Measurements from ENCODE around the gene REN. TPM values are rescaled to one million over a fixed set of nuclear protein-coding genes. Genes with fewer than 3 reads are reported as not detected.

Gene REN
- total RNA-seq, 1 donor from 2014 or later = not detected

GRCh38 chr1:204171751-204172178 lies 5.6 kb upstream of the REN start:
- H3K4me1 ChIP-seq (ENCODE audit: insufficient read depth, low read length) = peaks cover 13% of the 10 kb centered on the region
- TF ChIP-seq, protein P1, sequence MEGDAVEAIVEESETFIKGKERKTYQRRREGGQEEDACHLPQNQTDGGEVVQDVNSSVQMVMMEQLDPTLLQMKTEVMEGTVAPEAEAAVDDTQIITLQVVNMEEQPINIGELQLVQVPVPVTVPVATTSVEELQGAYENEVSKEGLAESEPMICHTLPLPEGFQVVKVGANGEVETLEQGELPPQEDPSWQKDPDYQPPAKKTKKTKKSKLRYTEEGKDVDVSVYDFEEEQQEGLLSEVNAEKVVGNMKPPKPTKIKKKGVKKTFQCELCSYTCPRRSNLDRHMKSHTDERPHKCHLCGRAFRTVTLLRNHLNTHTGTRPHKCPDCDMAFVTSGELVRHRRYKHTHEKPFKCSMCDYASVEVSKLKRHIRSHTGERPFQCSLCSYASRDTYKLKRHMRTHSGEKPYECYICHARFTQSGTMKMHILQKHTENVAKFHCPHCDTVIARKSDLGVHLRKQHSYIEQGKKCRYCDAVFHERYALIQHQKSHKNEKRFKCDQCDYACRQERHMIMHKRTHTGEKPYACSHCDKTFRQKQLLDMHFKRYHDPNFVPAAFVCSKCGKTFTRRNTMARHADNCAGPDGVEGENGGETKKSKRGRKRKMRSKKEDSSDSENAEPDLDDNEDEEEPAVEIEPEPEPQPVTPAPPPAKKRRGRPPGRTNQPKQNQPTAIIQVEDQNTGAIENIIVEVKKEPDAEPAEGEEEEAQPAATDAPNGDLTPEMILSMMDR (IDR thresholded peaks at IDR 0.05; ENCODE audit: insufficient read depth, low read depth, low read length) = no peak
- TF ChIP-seq EZH2 (IDR thresholded peaks at IDR 0.05; ENCODE audit: insufficient read depth, low read length) = no peak
- no peak overlapping the region for H3K4me3 ChIP-seq (ENCODE audit: insufficient read depth, low read depth, low read length)
- no peak overlapping the region for H2AFZ ChIP-seq (ENCODE audit: low read depth, low read length)
- H3K36me3 ChIP-seq (ENCODE audit: insufficient read depth, low read length) = no peaks in the 10 kb centered on the region
- H3K79me2 ChIP-seq (ENCODE audit: insufficient read depth, low read length) = no peaks in the 10 kb centered on the region
- DNase-seq (ENCODE audit: low read depth) (peak; percentile 73), FAIRE-seq (peak; percentile 34)
- H3K9me3 ChIP-seq (ENCODE audit: insufficient read depth, low read depth, low read length) = peaks cover 10% of the 10 kb centered on the region
- no peaks in the 10 kb centered on the region for H4K20me1 ChIP-seq (ENCODE audit: insufficient read depth, low read length)
- Mint-ChIP-seq H3K36me3 (ENCODE audit: low read depth, unreplicated experiment) (no peaks in the 10 kb centered on the region), H3K9me3 (ENCODE audit: unreplicated experiment) (peaks cover 6% of the 10 kb centered on the region), H3K4me3 (ENCODE audit: unreplicated experiment) (no peak overlapping the region), H3K27ac (ENCODE audit: unreplicated experiment) (no peak overlapping the region), H3K27me3 (ENCODE audit: low read depth, unreplicated experiment) (peaks cover 7% of the 10 kb centered on the region), H3K4me1 (ENCODE audit: low read depth, unreplicated experiment) (no peaks in the 10 kb centered on the region)
- H3K9ac ChIP-seq (ENCODE audit: low read length) = no peak overlapping the region
- peak overlapping the region; percentile 42 for H3K4me2 ChIP-seq (ENCODE audit: low read length)
- no peaks in the 10 kb centered on the region for H3K27me3 ChIP-seq (ENCODE audit: insufficient read depth, low read length)
- peak overlapping the region; percentile 49 for H3K27ac ChIP-seq (ENCODE audit: low read depth, low read length)

GRCh38 chr1:204170494-204171155 lies 4.5 kb upstream of the REN start:
- Mint-ChIP-seq H3K9me3 (ENCODE audit: unreplicated experiment) (peaks cover 6% of the 10 kb centered on the region), H3K4me1 (ENCODE audit: low read depth, unreplicated experiment) (no peaks in the 10 kb centered on the region), H3K4me3 (ENCODE audit: unreplicated experiment) (no peak overlapping the region), H3K27ac (ENCODE audit: unreplicated experiment) (no peak overlapping the region), H3K36me3 (ENCODE audit: low read depth, unreplicated experiment) (no peaks in the 10 kb centered on the region), H3K27me3 (ENCODE audit: low read depth, unreplicated experiment) (peaks cover 14% of the 10 kb centered on the region)
- H3K4me3 ChIP-seq (ENCODE audit: insufficient read depth, low read depth, low read length) = no peak overlapping the region
- no peaks in the 10 kb centered on the region for H3K27me3 ChIP-seq (ENCODE audit: insufficient read depth, low read length)
- TF ChIP-seq EZH2 (IDR thresholded peaks at IDR 0.05; ENCODE audit: insufficient read depth, low read length) = no peak
- TF ChIP-seq, protein P1 (IDR thresholded peaks at IDR 0.05; ENCODE audit: insufficient read depth, low read depth, low read length) = no peak
- no peaks in the 10 kb centered on the region for H4K20me1 ChIP-seq (ENCODE audit: insufficient read depth, low read length)
- H3K4me1 ChIP-seq (ENCODE audit: insufficient read depth, low read length) = peaks cover 13% of the 10 kb centered on the region
- H3K27ac ChIP-seq (ENCODE audit: low read depth, low read length) = no peak overlapping the region
- no peak overlapping the region for H2AFZ ChIP-seq (ENCODE audit: low read depth, low read length)
- no peak for DNase-seq (ENCODE audit: low read depth)
- H3K4me2 ChIP-seq (ENCODE audit: low read length) = no peak overlapping the region
- H3K9ac ChIP-seq (ENCODE audit: low read length) = no peak overlapping the region
- H3K79me2 ChIP-seq (ENCODE audit: insufficient read depth, low read length) = no peaks in the 10 kb centered on the region
- H3K36me3 ChIP-seq (ENCODE audit: insufficient read depth, low read length) = no peaks in the 10 kb centered on the region
- FAIRE-seq = no peak
- H3K9me3 ChIP-seq (ENCODE audit: insufficient read depth, low read depth, low read length) = peaks cover 10% of the 10 kb centered on the region

DNA sequence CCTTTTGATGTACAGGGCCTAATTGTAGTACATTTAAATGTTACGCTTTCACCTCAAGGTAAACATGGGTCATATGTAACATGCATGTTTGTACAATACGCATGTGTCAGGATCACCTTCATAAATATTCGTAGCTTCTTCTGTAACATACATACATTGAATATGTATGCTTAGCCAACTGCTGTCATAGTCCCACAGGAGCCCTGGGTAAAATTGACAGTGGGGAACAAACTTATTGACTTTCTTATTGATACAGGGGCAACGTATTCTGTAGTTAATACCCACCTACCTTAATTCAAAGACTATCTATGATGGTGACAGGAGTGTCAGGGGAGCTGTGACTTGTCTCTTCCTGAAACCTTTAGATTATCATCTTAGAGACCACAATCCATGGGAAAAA lies 3.7 kb upstream of the REN start:
- Mint-ChIP-seq H3K4me3 (ENCODE audit: unreplicated experiment) (no peak overlapping the region), H3K27ac (ENCODE audit: unreplicated experiment) (no peak overlapping the region), H3K27me3 (ENCODE audit: low read depth, unreplicated experiment) (peaks cover 20% of the 10 kb centered on the region), H3K4me1 (ENCODE audit: low read depth, unreplicated experiment) (no peaks in the 10 kb centered on the region), H3K9me3 (ENCODE audit: unreplicated experiment) (peaks cover 6% of the 10 kb centered on the region), H3K36me3 (ENCODE audit: low read depth, unreplicated experiment) (no peaks in the 10 kb centered on the region)
- Histone ChIP-seq H3K9ac (ENCODE audit: low read length) (no peak overlapping the region), H3K4me3 (ENCODE audit: insufficient read depth, low read depth, low read length) (no peak overlapping the region), H3K4me1 (ENCODE audit: insufficient read depth, low read length) (peaks cover 13% of the 10 kb centered on the region), H3K27me3 (ENCODE audit: insufficient read depth, low read length) (no peaks in the 10 kb centered on the region), H3K27ac (ENCODE audit: low read depth, low read length) (no peak overlapping the region), H2AFZ (ENCODE audit: low read depth, low read length) (no peak overlapping the region), H3K9me3 (ENCODE audit: insufficient read depth, low read depth, low read length) (peaks cover 10% of the 10 kb centered on the region), H3K79me2 (ENCODE audit: insufficient read depth, low read length) (no peaks in the 10 kb centered on the region), H3K4me2 (ENCODE audit: low read length) (no peak overlapping the region), H4K20me1 (ENCODE audit: insufficient read depth, low read length) (no peaks in the 10 kb centered on the region), H3K36me3 (ENCODE audit: insufficient read depth, low read length) (no peaks in the 10 kb centered on the region)
- DNase-seq (ENCODE audit: low read depth) (no peak), FAIRE-seq (no peak)
- TF ChIP-seq EZH2 (IDR thresholded peaks at IDR 0.05; ENCODE audit: insufficient read depth, low read length) = no peak
- TF ChIP-seq, protein P1 (IDR thresholded peaks at IDR 0.05; ENCODE audit: insufficient read depth, low read depth, low read length) = no peak
